Kidney capillary endothelial cell (primary cell): ENCODE measurements around the gene BIN2.
"Not testable (repeated sequence)": the region's sequence is repeated elsewhere in the genome, so short reads cannot be mapped to it uniquely, and the experiment has no call there.

Source experiments
- DNase-seq: peaks from one replicate; pipeline ENCODE4 v3.0.0-alpha.2; 2018; ENCODE audit warnings: low spot score

Gene BIN2

DNA sequence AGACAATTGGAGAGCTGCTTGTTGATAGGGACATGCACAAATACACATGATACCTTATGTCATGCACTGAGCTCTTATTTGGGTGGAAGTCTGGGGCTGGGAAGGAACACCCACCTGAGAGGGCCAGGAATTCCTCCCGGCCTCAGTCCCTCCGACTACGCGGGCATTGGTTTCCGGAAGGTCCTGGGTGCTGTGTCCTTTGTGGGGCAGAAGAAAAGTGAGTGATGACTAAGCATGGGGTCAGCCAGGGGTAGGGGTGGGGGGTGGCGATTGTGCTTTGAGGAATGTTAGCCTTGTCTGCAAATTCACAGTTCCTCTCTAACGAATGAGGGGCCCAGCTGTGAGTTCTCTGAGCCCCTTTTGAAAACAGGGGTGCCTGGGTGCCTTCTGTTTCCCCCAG lies 21.7 kb upstream of the BIN2 start:
- DNase-seq: no peak

DNA sequence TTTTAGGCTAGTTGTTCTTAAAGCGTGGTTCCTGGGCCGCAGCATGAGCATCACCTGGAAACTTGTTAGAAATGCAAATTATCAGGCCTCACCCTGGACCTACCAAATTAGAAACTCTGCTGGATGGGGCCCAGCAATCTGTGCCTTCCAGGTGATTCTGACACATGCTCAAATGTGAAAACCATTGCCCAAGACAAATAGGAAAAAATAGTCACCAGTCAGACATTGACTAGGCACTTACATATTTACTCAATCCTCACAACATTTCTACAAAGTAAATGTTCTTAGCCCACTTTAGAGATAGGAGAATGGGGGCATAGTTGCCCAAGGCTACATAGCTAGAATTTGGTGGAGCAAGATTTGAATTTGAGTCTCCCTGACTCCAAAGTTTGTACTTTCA lies 19.2 kb upstream of the BIN2 start:
- DNase-seq: no peak

DNA sequence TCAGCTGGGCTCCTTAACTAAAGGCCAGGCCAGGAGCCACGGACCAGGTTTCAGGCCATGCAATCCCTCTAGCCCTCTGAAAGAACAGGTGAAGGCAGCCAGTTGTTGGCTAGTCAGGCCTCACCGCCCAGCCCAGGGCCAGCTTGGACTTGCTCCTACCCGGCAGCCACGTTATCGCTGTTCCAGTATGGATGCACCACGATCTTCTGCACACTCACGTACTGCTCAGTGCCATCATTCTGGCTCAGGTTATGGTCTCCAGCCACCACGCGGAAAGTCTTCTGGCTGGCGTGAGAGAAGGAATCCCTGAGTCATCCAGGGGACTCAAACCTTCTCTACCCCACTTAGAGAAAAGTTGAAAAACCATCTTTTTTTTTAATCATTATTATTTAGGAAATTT lies 18.4 kb upstream of the BIN2 start:
- no peak for DNase-seq

GRCh38 chr12:51341251-51342007 lies 17.5 kb upstream of the BIN2 start:
- peak; percentile 70 for DNase-seq

DNA sequence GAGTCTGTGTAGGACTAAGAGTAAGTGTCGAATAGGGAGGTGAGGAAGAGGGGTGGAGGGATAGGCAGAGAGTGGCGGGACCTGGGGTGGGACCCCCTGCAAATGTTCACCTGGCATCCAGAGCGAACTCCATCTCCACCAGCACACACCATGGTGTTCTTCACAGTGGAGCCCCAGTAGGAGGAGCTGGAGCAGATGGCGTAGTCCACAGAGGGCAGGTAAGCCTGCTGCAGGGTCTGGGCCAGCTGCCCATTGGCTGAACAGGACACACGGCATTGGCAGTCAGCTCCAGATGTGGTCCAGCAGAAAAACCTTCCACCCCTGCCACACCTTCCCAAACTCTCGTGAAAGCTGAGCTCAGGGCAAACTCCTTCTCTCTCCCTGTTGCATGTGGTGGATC lies 15.8 kb upstream of the BIN2 start:
- no peak for DNase-seq

DNA sequence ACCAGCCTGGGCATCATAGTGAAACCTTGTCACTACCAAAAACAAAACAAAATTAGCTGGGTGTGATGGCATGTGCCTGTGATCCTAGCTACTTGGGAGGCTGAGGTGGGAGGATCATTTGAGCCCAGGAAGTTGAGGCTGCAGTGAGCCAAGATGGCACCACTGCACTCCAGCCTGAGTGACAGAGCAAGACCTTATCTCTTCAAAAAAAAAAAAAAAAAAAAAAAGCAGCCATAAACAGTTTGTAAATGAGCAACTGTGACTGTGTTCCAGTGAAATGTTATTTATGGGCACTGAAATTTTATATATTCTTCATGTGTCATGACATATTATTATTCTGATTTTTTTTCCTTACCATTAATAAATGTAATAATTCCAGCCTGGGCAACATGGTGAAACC lies 13.4 kb upstream of the BIN2 start:
- not testable (repeated sequence) for DNase-seq

DNA sequence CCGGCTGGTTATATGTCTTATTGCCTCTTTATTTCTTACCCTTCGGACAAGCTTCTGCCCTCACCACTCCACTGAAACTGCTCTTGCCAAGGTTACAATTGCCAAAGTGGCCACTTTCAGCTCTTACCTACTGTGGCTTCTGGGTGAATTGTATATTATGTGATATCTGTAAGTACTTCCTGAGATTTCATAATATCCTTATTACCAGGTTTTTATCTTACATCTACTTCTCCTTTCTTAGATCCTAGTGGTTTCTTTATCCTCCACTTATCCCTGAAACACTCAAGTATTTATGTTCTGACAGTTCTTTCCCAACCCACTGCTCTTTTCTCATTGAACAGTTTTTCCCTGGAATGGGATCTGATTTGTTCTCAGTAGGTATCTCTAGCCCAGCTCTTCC lies 12.0 kb upstream of the BIN2 start:
- no peak for DNase-seq

DNA sequence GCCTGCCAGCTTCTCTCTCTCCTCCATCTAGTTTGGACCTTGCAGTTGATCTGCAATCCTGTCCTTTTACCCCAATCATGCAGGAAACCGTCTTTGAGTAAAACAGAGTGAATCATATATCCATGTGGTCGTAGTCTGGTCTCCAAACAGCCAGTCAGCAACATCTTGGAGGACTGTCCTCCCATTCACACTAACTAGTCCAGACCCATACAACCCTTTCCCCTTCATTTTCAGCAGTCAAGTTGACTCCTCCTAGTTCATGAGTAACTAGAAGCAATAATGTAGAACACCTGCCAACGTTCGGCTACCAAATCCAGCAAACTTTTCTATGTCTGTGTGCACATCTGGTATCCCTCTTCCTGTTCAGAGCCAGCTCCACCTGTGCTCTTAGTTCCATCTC lies 10.8 kb upstream of the BIN2 start:
- DNase-seq: peak; percentile 16

DNA sequence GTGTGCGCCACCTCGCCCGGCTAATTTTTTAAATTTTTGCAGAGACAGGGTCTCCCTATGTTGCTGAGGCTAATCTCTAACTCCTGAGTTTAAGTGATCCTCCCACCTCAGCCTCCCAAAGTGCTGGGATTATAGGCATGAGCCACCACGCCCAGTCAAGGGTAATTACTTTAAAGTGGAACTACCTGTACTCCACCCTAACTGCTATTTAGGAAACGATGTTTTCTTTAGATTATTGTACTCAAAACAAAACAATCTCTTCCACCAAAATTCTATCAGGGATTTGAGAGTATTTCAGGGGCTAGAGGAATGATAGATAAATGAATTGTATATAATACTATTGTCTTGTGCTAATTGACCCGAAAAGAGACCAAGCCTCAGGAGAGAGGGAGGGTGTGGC lies 9.6 kb upstream of the BIN2 start:
- DNase-seq: no peak

GRCh38 chr12:51330186-51330585 lies 6.2 kb upstream of the BIN2 start:
- no peak for DNase-seq

GRCh38 chr12:51329742-51330141 lies 5.8 kb upstream of the BIN2 start:
- DNase-seq: no peak

DNA sequence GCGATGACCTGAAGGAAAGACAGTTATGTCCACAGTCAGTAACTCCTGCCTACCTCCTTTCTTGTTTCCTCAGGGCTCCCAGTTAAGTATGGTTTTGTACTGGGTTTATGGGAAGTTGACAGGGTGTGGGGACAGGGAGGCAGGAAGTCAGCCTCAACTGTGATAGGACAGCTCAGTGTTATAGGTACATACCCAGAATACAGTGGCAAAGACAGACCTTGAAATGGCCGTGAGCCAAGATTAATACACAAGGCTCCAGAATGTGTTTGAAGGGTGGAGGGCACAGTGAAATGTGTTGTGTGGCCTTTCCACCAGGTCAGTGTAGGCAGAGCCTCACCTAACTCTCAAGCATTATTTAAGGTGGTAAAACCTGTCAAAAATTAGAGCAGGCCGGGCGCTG lies 4.6 kb upstream of the BIN2 start:
- DNase-seq: no peak

DNA sequence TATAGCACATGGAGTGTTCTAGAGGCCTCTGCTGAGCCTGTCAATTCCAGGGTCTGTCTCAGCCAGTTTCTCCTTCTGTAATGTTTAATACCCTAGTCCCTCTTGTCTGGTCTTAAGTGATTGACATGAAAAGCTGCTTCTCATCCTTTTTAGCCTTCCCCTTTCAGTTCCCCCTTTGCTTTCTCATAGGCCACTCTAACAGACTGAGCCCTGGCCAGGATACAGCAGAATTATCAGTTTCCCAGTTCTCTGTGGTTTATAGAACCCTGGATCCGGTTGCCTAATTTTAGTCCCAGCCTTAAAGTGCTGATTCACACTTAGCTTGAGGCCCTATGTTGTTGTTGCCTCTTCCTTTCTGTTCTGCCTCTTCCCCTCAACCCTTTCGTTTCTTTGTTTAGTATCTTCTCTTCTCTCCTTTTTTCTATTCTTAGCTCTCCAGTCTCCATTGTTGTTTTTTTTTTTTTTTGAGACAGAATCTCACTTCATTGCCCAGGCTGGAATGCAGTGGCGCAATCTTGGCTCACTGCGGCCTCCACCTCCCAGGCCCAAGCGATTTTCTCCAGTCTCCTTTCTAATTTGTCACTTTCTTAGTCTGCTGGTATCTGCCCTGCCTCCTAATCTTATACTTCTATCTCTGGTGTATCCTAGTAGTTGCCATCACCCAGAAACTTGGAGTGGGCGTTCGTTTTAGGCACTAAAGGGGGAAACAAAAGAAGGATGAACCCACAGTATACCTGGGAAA lies 2.9 kb upstream of the BIN2 start:
- DNase-seq: no peak

GRCh38 chr12:51324953-51325352 lies 979 bp upstream of the BIN2 start:
- DNase-seq: no peak

DNA sequence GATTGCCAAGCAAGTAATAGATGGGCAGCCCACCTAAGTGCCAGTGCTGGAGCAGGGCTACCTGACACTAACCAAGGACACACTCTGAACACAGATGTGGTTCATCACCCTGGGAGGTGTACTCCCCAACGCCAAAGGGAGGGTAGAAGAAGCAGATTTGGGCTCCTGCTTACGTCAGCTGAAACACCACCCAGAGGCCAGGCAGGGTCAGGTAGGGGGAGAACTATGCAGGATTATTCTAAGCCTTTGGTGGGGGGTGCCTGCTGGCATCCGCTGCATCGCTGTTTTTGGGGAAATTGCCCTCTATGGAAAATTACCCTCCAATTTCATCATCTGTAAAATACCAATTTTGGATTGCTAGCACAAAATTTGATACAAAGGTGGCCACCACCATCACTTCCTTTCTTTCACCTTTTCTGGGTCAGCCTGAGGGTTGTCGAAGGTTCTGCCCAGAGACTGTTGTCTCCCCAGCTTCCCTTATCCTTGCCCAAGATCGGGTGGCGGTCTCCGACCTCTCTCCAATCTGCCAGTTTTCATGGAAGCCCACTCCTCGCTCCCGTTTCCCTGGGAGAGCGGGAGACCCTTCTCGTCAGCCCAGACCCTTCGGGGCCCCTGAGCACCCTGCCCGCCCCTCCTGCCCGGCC lies 535 bp downstream of the BIN2 start:
- no peak for DNase-seq

- DNase-seq: no peak
These were observed 1.5 kb downstream of the BIN2 start for GRCh38 chr12:51322452-51322851.

GRCh38 chr12:51321882-51322281 lies 2.1 kb downstream of the BIN2 start:
- no peak for DNase-seq

DNA sequence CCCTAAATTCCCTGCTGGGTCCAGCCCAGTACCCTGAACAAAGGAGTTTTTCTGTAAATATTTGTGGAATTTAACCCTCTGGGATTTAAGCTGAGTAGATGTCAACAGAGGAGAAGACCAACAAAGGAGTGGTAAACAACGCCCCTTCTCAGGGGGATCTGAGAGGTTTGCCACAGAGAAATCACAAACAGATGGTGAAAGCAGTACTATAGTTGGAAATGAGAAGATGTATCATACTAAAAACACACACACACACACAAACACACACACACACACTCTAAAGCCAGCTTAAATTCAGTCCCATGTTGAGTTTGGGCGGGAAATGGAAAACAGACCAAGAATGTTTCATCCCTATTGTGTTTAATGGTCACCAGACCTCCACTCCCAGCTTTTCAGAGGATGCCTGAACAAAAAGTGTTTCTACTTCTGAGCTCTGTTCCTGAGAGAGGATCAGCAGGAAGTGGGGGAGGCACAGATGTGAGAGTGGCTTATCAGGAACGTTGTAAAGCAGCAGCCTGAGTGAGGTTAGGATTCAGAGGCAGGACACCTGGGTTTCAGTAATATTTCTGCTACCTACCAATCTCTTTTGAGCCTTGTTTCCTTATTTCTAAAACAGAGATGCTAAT lies 3.2 kb downstream of the BIN2 start:
- DNase-seq: peak; percentile 4

DNA sequence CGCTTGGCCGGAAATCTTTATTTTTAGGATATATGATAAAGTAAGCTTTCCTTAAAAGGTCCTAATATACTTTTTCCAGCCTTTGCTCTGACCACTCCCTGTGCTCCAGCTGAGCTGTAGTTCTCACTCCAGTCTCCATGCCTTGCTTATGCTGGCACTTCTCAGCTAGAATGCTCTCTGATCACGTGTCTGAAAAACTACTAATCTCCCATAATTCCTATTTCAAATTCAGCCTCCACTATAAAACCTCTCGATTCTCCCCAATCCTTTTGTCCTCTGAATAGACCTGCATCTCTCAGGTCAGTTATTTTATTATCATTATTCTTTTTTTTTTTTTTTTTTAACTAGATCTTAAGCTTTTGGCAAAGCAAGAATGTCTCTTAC lies 3.7 kb downstream of the BIN2 start:
- DNase-seq: no peak

GRCh38 chr12:51318846-51319599 lies 5.0 kb downstream of the BIN2 start:
- DNase-seq: no peak

DNA sequence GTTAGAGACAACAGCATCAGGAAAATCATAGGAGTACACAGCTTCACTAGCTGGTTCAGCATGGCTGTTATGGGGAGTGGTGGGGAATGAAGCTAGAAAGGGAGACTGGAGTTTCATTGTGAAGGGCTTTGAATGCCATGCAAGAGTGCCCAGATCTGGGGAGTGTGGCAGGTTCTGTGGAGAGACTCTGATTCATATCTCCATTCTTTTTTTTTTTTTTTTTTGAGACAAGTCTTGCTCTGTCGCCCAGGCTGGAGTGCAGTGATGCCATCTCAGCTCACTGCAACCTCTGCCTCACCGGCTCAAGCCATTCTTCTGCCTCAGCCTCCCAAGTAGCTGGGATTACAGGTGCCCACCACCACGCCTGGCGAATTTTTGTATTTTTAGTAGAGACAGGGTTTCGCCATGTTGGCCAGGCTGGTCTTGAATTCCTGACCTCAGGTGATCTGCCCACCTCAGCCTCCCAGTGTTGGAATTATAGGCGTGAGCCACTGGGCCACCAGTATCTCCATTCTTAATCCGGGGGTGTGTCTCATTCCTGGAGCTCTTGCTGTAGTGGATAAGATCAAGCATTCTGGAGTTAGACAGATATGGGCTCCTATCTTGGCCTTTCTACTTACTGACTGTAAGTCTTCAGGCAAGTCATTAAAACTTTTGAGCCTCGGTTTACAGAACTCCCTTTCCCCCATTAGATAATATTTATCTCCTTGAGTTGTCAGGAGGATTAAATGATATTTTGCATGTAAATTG lies 5.7 kb downstream of the BIN2 start:
- not testable (repeated sequence) for DNase-seq
